Fibroblast of lung (primary cell): ENCODE measurements around the gene PPP1R18. TPM values are rescaled to one million over a fixed set of nuclear protein-coding genes. Genes with fewer than 3 reads are reported as not detected.

Experiments used
- DNase-seq, 2 donors: peaks; one replicate each; pipeline versions ENCODE4 v3.0.0 to v3.0.0-alpha.2; 2010; ENCODE audit warnings: low read depth in 2 of 2
- H2AFZ ChIP-seq: 2 replicates; pipeline ENCODE4 v1.5.1; 2012; ENCODE audit warnings: low read length, control low read depth, inconsistent platforms
- H3K27ac ChIP-seq: 2 replicates; pipeline ENCODE4 v1.5.1; 2011; ENCODE audit warnings: low read length, control low read depth; ENCODE audit not compliant: insufficient read depth
- H3K27me3 ChIP-seq: 2 replicates; pipeline ENCODE4 v1.5.1; 2011; ENCODE audit warnings: mild to moderate bottlenecking, low read length; ENCODE audit not compliant: control insufficient read depth, insufficient read depth
- H3K36me3 ChIP-seq: 2 replicates; pipeline ENCODE4 v1.5.1; 2011; ENCODE audit warnings: low read length; ENCODE audit not compliant: control insufficient read depth, insufficient read depth
- H3K4me1 ChIP-seq: 2 replicates; pipeline ENCODE4 v1.5.1; 2011; ENCODE audit warnings: low read length; ENCODE audit not compliant: control insufficient read depth, insufficient read depth; ENCODE audit errors: extremely low read depth
- H3K4me2 ChIP-seq: 2 replicates; pipeline ENCODE4 v1.5.1; 2011; ENCODE audit warnings: low read length, control low read depth; ENCODE audit not compliant: insufficient read depth; ENCODE audit errors: extremely low read depth
- H3K4me3 ChIP-seq, 4 experiments: fragments of 200-600 bp in 1 of 4; sonication (generic) in 1 of 4; replicated peaks in 1 of 4; 2 replicates each; pipeline ENCODE4 v1.5.1; 2011 to 2016; ENCODE audit warnings: low read length in 4 of 4, low read depth in 3 of 4, mild to moderate bottlenecking in 3 of 4, control low read depth in 2 of 4, inconsistent platforms in 1 of 4, mixed read lengths in 1 of 4; ENCODE audit not compliant: insufficient read depth in 1 of 4; ENCODE audit errors: control extremely low read depth in 1 of 4
- H3K79me2 ChIP-seq: 2 replicates; pipeline ENCODE4 v1.5.1; 2012; ENCODE audit warnings: mild to moderate bottlenecking, low read length, inconsistent platforms; ENCODE audit not compliant: control insufficient read depth, insufficient read depth
- H3K9ac ChIP-seq: 2 replicates; pipeline ENCODE4 v1.5.1; 2011; ENCODE audit warnings: mild to moderate bottlenecking, low read length, control low read depth; ENCODE audit not compliant: insufficient read depth
- H3K9me3 ChIP-seq: 2 replicates; pipeline ENCODE4 v1.5.1; 2012; ENCODE audit warnings: low read depth, low read length; ENCODE audit not compliant: control insufficient read depth, insufficient read depth
- H4K20me1 ChIP-seq: 2 replicates; pipeline ENCODE4 v1.5.1; 2011; ENCODE audit warnings: low read length; ENCODE audit not compliant: control insufficient read depth, insufficient read depth; ENCODE audit errors: extremely low read depth
- CTCF ChIP-seq, 2 donors: IDR thresholded peaks in 1 of 2; conservative IDR thresholded peaks in 1 of 2; 1 replicate in 1 of 2; 2 replicates in 1 of 2; pipeline ENCODE4 v1.5.1; 2011 to 2012; ENCODE audit warnings: low read length in 2 of 2, control low read depth in 1 of 2, inconsistent platforms in 1 of 2, low read depth in 1 of 2, mild to moderate bottlenecking in 1 of 2
- EZH2 ChIP-seq: IDR thresholded peaks from 2 replicates; pipeline ENCODE4 v1.5.1; 2012; ENCODE audit warnings: low read length, control low read depth, mild to moderate bottlenecking; ENCODE audit errors: missing control alignments
- polyA plus RNA-seq, 2 donors: library from polyadenylated mRNA; depleted of rRNA in 1 of 2; stranded (reverse) in 1 of 2; unstranded in 1 of 2; fragments of >200 nt; gene quantifications; 2 replicates each; pipeline ENCODE4 v1.2.1, GENCODE V29; 2011 to 2012; ENCODE audit warnings: missing spikeins in 1 of 2
- total RNA-seq: library from RNA; depleted of rRNA; stranded (reverse); fragments of >200 nt; gene quantifications from 2 replicates; pipeline ENCODE4 v1.2.1, GENCODE V29; 2014

PPP1R18 gene
- total and polyA plus RNA-seq, 2 donors (not counting 1 experiment from before 2014, with no cell fraction given): 63.4 to 92.6 TPM

DNA sequence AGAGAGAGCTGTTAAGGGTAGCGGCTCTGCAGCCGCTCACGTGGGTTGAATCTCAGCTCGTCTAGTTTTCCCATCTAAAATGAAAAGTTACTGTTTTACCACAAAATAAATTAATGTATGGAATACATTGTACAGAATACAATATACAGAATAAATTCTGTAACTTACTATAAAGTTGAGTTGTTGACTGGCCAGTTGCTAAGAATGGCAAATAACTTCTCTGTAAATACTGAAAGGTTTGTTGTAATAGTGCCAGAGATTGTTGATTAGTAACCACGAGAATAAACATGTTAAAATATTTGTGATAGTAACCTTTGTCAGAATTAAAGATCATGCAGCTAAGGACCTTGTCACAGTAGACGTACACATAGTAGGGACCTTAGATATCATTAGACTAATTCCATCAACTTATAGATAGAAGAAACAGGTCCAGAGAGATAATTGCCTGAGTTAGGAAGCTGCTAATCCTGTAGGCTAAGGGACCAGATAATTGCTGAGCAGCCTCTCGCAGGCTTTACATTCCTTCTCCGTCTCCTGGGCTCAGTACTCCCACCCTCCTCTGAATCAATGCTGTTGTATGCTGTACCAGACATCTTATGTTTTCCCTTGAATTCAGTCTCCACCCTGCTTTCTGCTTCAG is 4.9 kb upstream of the PPP1R18 start:
- H3K9ac ChIP-seq: peak overlapping the region; percentile 49
- H3K4me1 ChIP-seq: peaks cover 29% of the 10 kb centered on the region
- no peaks in the 10 kb centered on the region for H4K20me1 ChIP-seq
- peak overlapping the region; percentile 96 for H3K4me2 ChIP-seq
- H3K36me3 ChIP-seq: no peaks in the 10 kb centered on the region
- no peak for DNase-seq
- H3K27me3 ChIP-seq: no peaks in the 10 kb centered on the region
- no peaks in the 10 kb centered on the region for H3K9me3 ChIP-seq
- peak overlapping the region; percentile 31 to 95 (median 66) for H3K4me3 ChIP-seq
- peak overlapping the region; percentile 35 for H2AFZ ChIP-seq
- H3K27ac ChIP-seq: peak overlapping the region; percentile 99
- TF ChIP-seq CTCF (conservative IDR thresholded peaks at IDR 0.05 in 1 of 2, IDR thresholded peaks at IDR 0.05 in 1 of 2; ENCODE audit: low read depth in 1 of 2, low read length in 2 of 2) (no peak), EZH2 (no peak)
- peaks cover 32% of the 10 kb centered on the region for H3K79me2 ChIP-seq

GRCh38 chr6:30690403-30691207 is 4.2 kb upstream of the PPP1R18 start, which contains the start of gene NRM:
TSS of gene NRM (minus strand) at chr6:30690984. CDS start at chr6:30690974, 10 bp downstream.
- peaks cover 29% of the 10 kb centered on the region for H3K4me1 ChIP-seq
- peaks cover 39% of the 10 kb centered on the region for H3K79me2 ChIP-seq
- H3K9ac ChIP-seq: peak within 1 kb of the TSS; percentile 69
- peak; percentile 77 to 80 for DNase-seq
- peak within 1 kb of the TSS; percentile 75 to 95 (median 81) for H3K4me3 ChIP-seq
- H3K27ac ChIP-seq: peak within 1 kb of the TSS; percentile 99
- peak within 1 kb of the TSS; percentile 96 for H3K4me2 ChIP-seq
- no peaks in the 10 kb centered on the region for H4K20me1 ChIP-seq
- TF ChIP-seq EZH2: no peak
- no peak for TF ChIP-seq CTCF (conservative IDR thresholded peaks at IDR 0.05 in 1 of 2, IDR thresholded peaks at IDR 0.05 in 1 of 2; ENCODE audit: low read depth in 1 of 2, low read length in 2 of 2)
- no peaks in the 10 kb centered on the region for H3K36me3 ChIP-seq
- peak within 1 kb of the TSS; percentile 97 for H2AFZ ChIP-seq
- no peaks in the 10 kb centered on the region for H3K9me3 ChIP-seq
- H3K27me3 ChIP-seq: no peaks in the 10 kb centered on the region

- Histone ChIP-seq H2AFZ (no peak overlapping the region), H3K9ac (peak overlapping the region; percentile 69), H3K27ac (peak overlapping the region; percentile 99), H3K27me3 (no peaks in the 10 kb centered on the region), H3K36me3 (peaks cover 2% of the 10 kb centered on the region), H4K20me1 (no peaks in the 10 kb centered on the region), H3K4me1 (peaks cover 27% of the 10 kb centered on the region), H3K4me2 (peak overlapping the region; percentile 91), H3K79me2 (peaks cover 46% of the 10 kb centered on the region), H3K4me3 (peak overlapping the region; percentile 75 to 95 (median 81)), H3K9me3 (no peaks in the 10 kb centered on the region)
- DNase-seq: no peak
- TF ChIP-seq EZH2: no peak
- TF ChIP-seq CTCF (conservative IDR thresholded peaks at IDR 0.05 in 1 of 2, IDR thresholded peaks at IDR 0.05 in 1 of 2; ENCODE audit: low read depth in 1 of 2, low read length in 2 of 2): no peak
Observed at GRCh38 chr6:30689985-30690384, 3.5 kb upstream of the PPP1R18 start.
